ENCODE measurements around the gene SOX6. TPM values are rescaled to one million over a fixed set of nuclear protein-coding genes. Genes with fewer than 3 reads are reported as not detected.

The SOX6 gene
- polyA plus RNA-seq, 1 of the 3 experiments (the other 2 are of a cell fraction) = 0.03 TPM

- H3K4me2 ChIP-seq = no peak overlapping the region
Measured at GRCh38 chr11:16099343-16099900, 256.9 kb downstream of the SOX6 start.

GRCh38 chr11:16098526-16099205 is 257.7 kb downstream of the SOX6 start:
- no peaks in the 10 kb centered on the region for H3K9me3 ChIP-seq
- POLR2A ChIA-PET = no interaction called here
- no peaks in the 10 kb centered on the region for H3F3A ChIP-seq (replicated peaks; ENCODE audit: insufficient read depth)
- peaks cover 0 to 2% of the 10 kb centered on the region in 2 experiments; a peak in 3 of 4 replicates for H3K4me1 ChIP-seq (ENCODE audit: control insufficient read depth in 1 of 2, insufficient read depth in 2 of 2, low read depth in 1 of 2, low read length in 1 of 2)
- no peak overlapping the region for H3K4me2 ChIP-seq
- TF ChIP-seq MAX (IDR thresholded peaks at IDR 0.05; ENCODE audit: low read depth) (no peak), TAF1 (IDR thresholded peaks at IDR 0.05; ENCODE audit: borderline replicate concordance, low read depth, low read length) (no peak), EZH2phosphoT487 (IDR thresholded peaks at IDR 0.05; ENCODE audit: borderline replicate concordance, low read depth) (no peak), ELF1 (IDR thresholded peaks at IDR 0.05) (no peak), TEAD4 (IDR thresholded peaks at IDR 0.05; ENCODE audit: borderline replicate concordance, insufficient read depth) (no peak), CTCF (IDR thresholded peaks at IDR 0.05) (no peak), FOSL2 (IDR thresholded peaks at IDR 0.05; ENCODE audit: borderline replicate concordance, low read depth) (no peak), SIN3A (IDR thresholded peaks at IDR 0.05; ENCODE audit: borderline replicate concordance, low read depth, low read length) (no peak), NRF1 (IDR thresholded peaks at IDR 0.05; ENCODE audit: low read depth, low read length) (no peak), USF2 (IDR thresholded peaks at IDR 0.05; ENCODE audit: borderline replicate concordance, low read depth, low read length) (no peak), REST (IDR thresholded peaks at IDR 0.05; ENCODE audit: low read depth, low read length) (no peak), POLR2AphosphoS5 (IDR thresholded peaks at IDR 0.05; ENCODE audit: low read depth, low read length) (no peak), FOXM1 (IDR thresholded peaks at IDR 0.05; ENCODE audit: low read depth) (no peak), CHD2 (IDR thresholded peaks at IDR 0.05; ENCODE audit: low read length, partially characterized antibody) (no peak), NFIC (IDR thresholded peaks at IDR 0.05; ENCODE audit: borderline replicate concordance) (no peak), TCF12 (IDR thresholded peaks at IDR 0.05) (no peak)
- H3K9me2 ChIP-seq = no peaks in the 10 kb centered on the region
- no peak overlapping the region for H3K9ac ChIP-seq
- no peaks in the 10 kb centered on the region for H3K79me2 ChIP-seq (ENCODE audit: insufficient read depth)
- WGBS (ENCODE audit: low lambda C conversion rate) = 60% methylated on average over 3 of the region's 3 CpGs
- CTCF ChIA-PET = interaction anchor here (1.0 to 1.4 kb wide), 2 partner anchors 13 to 20 kb away, joined by 3 to 4 read pairs; no protein-coding TSS in a partner anchor
- DNase-seq = no peak
- H3K27ac ChIP-seq (ENCODE audit: low read depth in 2 of 2, low read length in 1 of 2) = no peak overlapping the region
- no peaks in the 10 kb centered on the region for H3K27me3 ChIP-seq (ENCODE audit: insufficient read depth)
- no peaks in the 10 kb centered on the region for H3K36me3 ChIP-seq (replicated peaks in 1 of 2; ENCODE audit: control insufficient read depth in 1 of 2, insufficient read depth in 2 of 2, low read length in 1 of 2)
- H3K4me3 ChIP-seq (ENCODE audit: low read depth in 2 of 2, low read length in 1 of 2) = no peak overlapping the region
- H4K20me1 ChIP-seq (ENCODE audit: insufficient read depth) = no peaks in the 10 kb centered on the region
- H2AFZ ChIP-seq (ENCODE audit: low read depth) = no peak overlapping the region

More at GRCh38 chr11:16099343-16099900, 256.9 kb downstream of the SOX6 start:
- Histone ChIP-seq H2AFZ (ENCODE audit: low read depth) (no peak overlapping the region), H3F3A (replicated peaks; ENCODE audit: insufficient read depth) (no peaks in the 10 kb centered on the region), H3K79me2 (ENCODE audit: insufficient read depth) (no peaks in the 10 kb centered on the region), H3K9ac (no peak overlapping the region), H3K9me2 (no peaks in the 10 kb centered on the region), H3K4me1 (ENCODE audit: control insufficient read depth in 1 of 2, insufficient read depth in 2 of 2, low read depth in 1 of 2, low read length in 1 of 2) (peaks cover 0 to 2% of the 10 kb centered on the region in 2 experiments; a peak in 3 of 4 replicates), H3K27ac (ENCODE audit: low read depth in 2 of 2, low read length in 1 of 2) (no peak overlapping the region), H3K9me3 (no peaks in the 10 kb centered on the region), H3K4me3 (ENCODE audit: low read depth in 2 of 2, low read length in 1 of 2) (no peak overlapping the region), H3K36me3 (replicated peaks in 1 of 2; ENCODE audit: control insufficient read depth in 1 of 2, insufficient read depth in 2 of 2, low read length in 1 of 2) (no peaks in the 10 kb centered on the region), H3K27me3 (ENCODE audit: insufficient read depth) (no peaks in the 10 kb centered on the region), H4K20me1 (ENCODE audit: insufficient read depth) (no peaks in the 10 kb centered on the region)
- POLR2A ChIA-PET = no interaction called here
- WGBS (ENCODE audit: low lambda C conversion rate) = 33% methylated on average over 2 of the region's 2 CpGs
- TF ChIP-seq RAD21 (IDR thresholded peaks at IDR 0.05; ENCODE audit: low read length) = no peak
- no peak for DNase-seq
- CTCF ChIA-PET = interaction anchor here (1.0 to 1.1 kb wide), 2 partner anchors 11 to 20 kb away, joined by 3 read pairs; no protein-coding TSS in a partner anchor

All from SK-N-SH (cell line).